PC-9 (cell line): ENCODE data around the gene MVD. TPM values are rescaled to one million over a fixed set of nuclear protein-coding genes. Genes with fewer than 3 reads are reported as not detected.
A peak's percentile ranks its signal among the peaks of the same experiment; 100 is the strongest.
"Not testable (repeated sequence)": the region's sequence is repeated elsewhere in the genome, so short reads cannot be mapped to it uniquely, and the experiment has no call there.

Experiments used
- BruUV-seq: library from RNA; stranded (reverse); fragments of 400-500 nt; replicated peaks from 2 replicates; lab custom pipeline; 2021; lab: Mats Ljungman, UMichigan
- CTCF ChIA-PET: fragments of 300-600 bp; sonication (Branson Sonifier 250); formaldehyde crosslinking; loops from one replicate; lab custom pipeline; 2022; ENCODE audit warnings: antibody characterized with exemption; lab: Charles Lee
- POLR2A ChIA-PET: fragments of 300-600 bp; sonication (Branson Sonifier 250); formaldehyde crosslinking; loops from one replicate; lab custom pipeline; 2022; ENCODE audit warnings: antibody characterized with exemption; ENCODE audit not compliant: unreplicated experiment; lab: Charles Lee
- DNase-seq, 2 experiments: peaks; one replicate each; pipeline versions ENCODE4 v3.0.0 to v3.0.0-alpha.2; 2015 to 2022; ENCODE audit warnings: mixed read lengths in 1 of 2
- H2AFZ ChIP-seq: fragments of 200-600 bp; sonication (generic); 2 replicates; pipeline ENCODE4 v1.8.1; 2017; ENCODE audit warnings: antibody characterized with exemption
- H3F3A ChIP-seq: fragments of 200-600 bp; sonication (generic); 2 replicates; pipeline ENCODE4 v1.8.1; 2017; ENCODE audit warnings: antibody characterized with exemption, mild to moderate bottlenecking, low read depth; ENCODE audit not compliant: insufficient read depth
- H3K27ac ChIP-seq: fragments of 200-600 bp; sonication (generic); 2 replicates; pipeline ENCODE4 v1.6.1; 2016; ENCODE audit warnings: mixed run types
- H3K27me3 ChIP-seq: fragments of 200-600 bp; sonication (generic); 2 replicates; pipeline ENCODE4 v1.6.1; 2016; ENCODE audit warnings: low read depth, mixed run types; ENCODE audit not compliant: insufficient read depth
- H3K36me3 ChIP-seq: fragments of 200-600 bp; sonication (generic); 2 replicates; pipeline ENCODE4 v1.6.1; 2016; ENCODE audit warnings: low read depth, mixed run types
- H3K4me1 ChIP-seq: fragments of 200-600 bp; sonication (generic); replicated peaks from 2 replicates; pipeline ENCODE4 v1.6.1; 2016; ENCODE audit warnings: mixed run types; ENCODE audit not compliant: insufficient read depth
- H3K4me2 ChIP-seq: fragments of 200-600 bp; sonication (generic); 2 replicates; pipeline ENCODE4 v1.6.1; 2017; ENCODE audit warnings: mixed run types
- H3K4me3 ChIP-seq: fragments of 200-600 bp; sonication (generic); 2 replicates; pipeline ENCODE4 v1.6.1; 2016; ENCODE audit warnings: mixed run types
- H3K79me2 ChIP-seq: fragments of 200-600 bp; sonication (generic); 2 replicates; pipeline ENCODE4 v1.6.1; 2017; ENCODE audit warnings: low read depth, mixed run types
- H3K9me2 ChIP-seq: fragments of 200-600 bp; sonication (generic); 2 replicates; pipeline ENCODE4 v1.8.1; 2017; ENCODE audit warnings: mild to moderate bottlenecking; ENCODE audit not compliant: insufficient read depth
- H3K9me3 ChIP-seq: fragments of 200-600 bp; sonication (generic); 2 replicates; pipeline ENCODE4 v1.8.1; 2016; ENCODE audit warnings: low read depth; ENCODE audit not compliant: insufficient read depth
- H4K20me1 ChIP-seq: fragments of 200-600 bp; sonication (generic); 2 replicates; pipeline ENCODE4 v1.8.1; 2017; ENCODE audit not compliant: insufficient read depth
- CTCF ChIP-seq: fragments of 200-600 bp; sonication (generic); conservative IDR thresholded peaks from 2 replicates; pipeline ENCODE4 v1.6.1; 2017; ENCODE audit warnings: mixed run types, antibody characterized with exemption, mild to moderate bottlenecking, moderate library complexity
- EZH2 ChIP-seq: fragments of 200-600 bp; sonication (generic); IDR thresholded peaks from 2 replicates; pipeline ENCODE4 v1.8.0; 2017; ENCODE audit warnings: antibody characterized with exemption, low read depth
- intact Hi-C: fragments of 100-400 bp; cut with micrococcal nuclease; formaldehyde crosslinking; loops from one replicate; pipeline ENCODE4 v1.10.0; 2022; ENCODE audit not compliant: unreplicated experiment
- total RNA-seq: library from RNA; stranded (reverse); gene quantifications from 2 replicates; pipeline ENCODE4 v1.2.3, GENCODE V29; 2021

Gene MVD
- total RNA-seq, 1 experiment from 2014 or later = 168 TPM

GRCh38 chr16:88613293-88613692, 49.6 kb downstream of the MVD start:
- Histone ChIP-seq H2AFZ (no peak overlapping the region), H3K9me3 (no peaks in the 10 kb centered on the region), H3K27ac (no peak overlapping the region), H3K9me2 (no peaks in the 10 kb centered on the region), H3K4me3 (no peak overlapping the region), H3K27me3 (no peaks in the 10 kb centered on the region), H3F3A (no peaks in the 10 kb centered on the region), H3K4me2 (no peak overlapping the region), H3K4me1 (no peaks in the 10 kb centered on the region), H3K36me3 (no peaks in the 10 kb centered on the region; the same call in 1 of the 2 replicates), H3K79me2 (no peaks in the 10 kb centered on the region), H4K20me1 (peaks cover 23% of the 10 kb centered on the region)
- intact Hi-C loops = no loop called here
- POLR2A ChIA-PET = no interaction called here
- TF ChIP-seq CTCF = no peak
- TF ChIP-seq EZH2 = no peak
- DNase-seq = peak in 1 of 2 experiments; percentile 8
- CTCF ChIA-PET = no interaction called here
- BruUV-seq = no TSS peak

GRCh38 chr16:88610909-88611812, 51.7 kb downstream of the MVD start:
- TF ChIP-seq CTCF = no peak
- no peak for TF ChIP-seq EZH2
- no TSS peak for BruUV-seq
- DNase-seq = no peak
- Histone ChIP-seq H3K4me1 (no peaks in the 10 kb centered on the region), H3K27me3 (no peaks in the 10 kb centered on the region), H3K4me3 (no peak overlapping the region), H3K4me2 (no peak overlapping the region), H3K36me3 (no peaks in the 10 kb centered on the region; the same call in 1 of the 2 replicates), H3K27ac (no peak overlapping the region), H2AFZ (no peak overlapping the region), H3K9me3 (no peaks in the 10 kb centered on the region), H4K20me1 (peaks cover 28% of the 10 kb centered on the region), H3K79me2 (no peaks in the 10 kb centered on the region), H3F3A (no peaks in the 10 kb centered on the region), H3K9me2 (no peaks in the 10 kb centered on the region)
- CTCF ChIA-PET = no interaction called here
- POLR2A ChIA-PET = no interaction called here
- intact Hi-C loops = no loop called here

GRCh38 chr16:88610080-88610479, 52.8 kb downstream of the MVD start:
- TF ChIP-seq CTCF (peak; percentile 32; the same call in 1 of the 2 replicates), EZH2 (no peak)
- ChIA-PET POLR2A (no interaction called here), CTCF (no interaction called here)
- no peaks in the 10 kb centered on the region for H3K79me2 ChIP-seq
- intact Hi-C loops = no loop called here
- no peaks in the 10 kb centered on the region for H3F3A ChIP-seq
- H3K4me2 ChIP-seq = no peak overlapping the region
- no peaks in the 10 kb centered on the region for H3K9me3 ChIP-seq
- no peaks in the 10 kb centered on the region for H3K27me3 ChIP-seq
- peaks cover 32% of the 10 kb centered on the region for H4K20me1 ChIP-seq
- H3K4me3 ChIP-seq = no peak overlapping the region
- H3K4me1 ChIP-seq = no peaks in the 10 kb centered on the region
- H2AFZ ChIP-seq = no peak overlapping the region
- H3K9me2 ChIP-seq = no peaks in the 10 kb centered on the region
- no peak overlapping the region for H3K27ac ChIP-seq
- no TSS peak for BruUV-seq
- DNase-seq = peak in 1 of 2 experiments; percentile 10
- H3K36me3 ChIP-seq = no peaks in the 10 kb centered on the region; the same call in 1 of the 2 replicates

- H3K27me3 ChIP-seq, H3F3A ChIP-seq, H3K4me1 ChIP-seq, H3K27ac ChIP-seq, POLR2A ChIA-PET, H3K4me2 ChIP-seq, H3K9me2 ChIP-seq, BruUV-seq, H3K9me3 ChIP-seq, CTCF ChIA-PET, H3K79me2 ChIP-seq, intact Hi-C loops, H3K36me3 ChIP-seq, H2AFZ ChIP-seq, H3K4me3 ChIP-seq: not testable (repeated sequence)
- peaks cover 30% of the 10 kb centered on the region for H4K20me1 ChIP-seq
- peak in 1 of 2 experiments; percentile 22 for DNase-seq
These were observed 53.5 kb downstream of the MVD start for GRCh38 chr16:88609426-88609825.
